BJ (cell line): ENCODE results near the gene GAPVD1. TPM values are rescaled to one million over a fixed set of nuclear protein-coding genes. Genes with fewer than 3 reads are reported as not detected.

Experiments
- CTCF ChIA-PET: fragments of 350-600 bp; formaldehyde crosslinking; extraction: SDS; loops from one replicate; lab custom pipeline; 2021; ENCODE audit warnings: antibody characterized with exemption, inconsistent platforms; lab: Yijun Ruan, JAX
- POLR2A ChIA-PET: fragments of 300-600 bp; sonication (Branson Sonifier 250); formaldehyde crosslinking; extraction: SDS; loops from one replicate; lab custom pipeline; 2021; ENCODE audit warnings: antibody characterized with exemption; lab: Charles Lee
- DNase-seq: peaks from one replicate; pipeline ENCODE4 v3.0.0-alpha.2; 2011; ENCODE audit warnings: low read depth
- H3K27me3 ChIP-seq: 2 replicates; pipeline ENCODE4 v1.6.0; 2011; ENCODE audit warnings: low read length; ENCODE audit not compliant: control insufficient read depth, insufficient read depth
- H3K36me3 ChIP-seq: 2 replicates; pipeline ENCODE4 v1.5.1; 2011; ENCODE audit warnings: low read length; ENCODE audit not compliant: control insufficient read depth, insufficient read depth
- H3K4me3 ChIP-seq: 2 replicates; pipeline ENCODE4 v1.5.1; 2011; ENCODE audit warnings: low read depth, mild to moderate bottlenecking, control low read depth, low read length
- polyA plus RNA-seq: library from polyadenylated mRNA; depleted of rRNA; stranded (reverse); fragments of >200 nt; gene quantifications from 2 replicates; pipeline ENCODE4 v1.2.3, GENCODE V29; 2011
- TF ChIP-seq, protein P1 (sequence below): IDR thresholded peaks from 2 replicates; pipeline ENCODE4 v1.5.1; 2011; ENCODE audit warnings: low read depth, mild to moderate bottlenecking, control low read depth, inconsistent platforms, low read length, moderate library complexity; ENCODE audit not compliant: insufficient read depth

The GAPVD1 gene
- polyA plus RNA-seq, 1 experiment: 11.6 TPM

DNA sequence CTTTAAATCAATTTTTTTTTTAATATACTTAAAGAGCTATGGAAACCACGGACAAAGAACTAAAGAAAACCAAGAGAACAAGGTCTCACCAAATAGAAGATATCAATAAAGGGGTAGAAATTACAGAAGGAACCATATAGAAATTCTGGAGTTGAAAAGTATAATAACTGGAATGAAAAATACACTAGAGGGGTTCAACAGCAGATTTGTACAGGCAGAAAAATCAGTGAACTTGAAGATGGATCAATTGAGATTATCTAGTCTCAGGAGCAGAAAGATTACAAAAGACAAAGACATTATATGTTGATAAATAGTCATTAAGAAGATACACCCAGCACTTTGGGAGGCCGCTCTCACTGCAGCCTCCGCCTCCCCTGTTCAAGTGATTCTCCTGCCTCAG lies 56.1 kb downstream of the GAPVD1 start:
- CTCF ChIA-PET: interaction anchor here (0.9 kb wide), 1 partner anchor 13 kb away, joined by 3 read pairs; no protein-coding TSS in a partner anchor
- peaks cover 9% of the 10 kb centered on the region for H3K36me3 ChIP-seq
- POLR2A ChIA-PET: no interaction called here
- H3K4me3 ChIP-seq: no peak overlapping the region
- TF ChIP-seq, protein P1, sequence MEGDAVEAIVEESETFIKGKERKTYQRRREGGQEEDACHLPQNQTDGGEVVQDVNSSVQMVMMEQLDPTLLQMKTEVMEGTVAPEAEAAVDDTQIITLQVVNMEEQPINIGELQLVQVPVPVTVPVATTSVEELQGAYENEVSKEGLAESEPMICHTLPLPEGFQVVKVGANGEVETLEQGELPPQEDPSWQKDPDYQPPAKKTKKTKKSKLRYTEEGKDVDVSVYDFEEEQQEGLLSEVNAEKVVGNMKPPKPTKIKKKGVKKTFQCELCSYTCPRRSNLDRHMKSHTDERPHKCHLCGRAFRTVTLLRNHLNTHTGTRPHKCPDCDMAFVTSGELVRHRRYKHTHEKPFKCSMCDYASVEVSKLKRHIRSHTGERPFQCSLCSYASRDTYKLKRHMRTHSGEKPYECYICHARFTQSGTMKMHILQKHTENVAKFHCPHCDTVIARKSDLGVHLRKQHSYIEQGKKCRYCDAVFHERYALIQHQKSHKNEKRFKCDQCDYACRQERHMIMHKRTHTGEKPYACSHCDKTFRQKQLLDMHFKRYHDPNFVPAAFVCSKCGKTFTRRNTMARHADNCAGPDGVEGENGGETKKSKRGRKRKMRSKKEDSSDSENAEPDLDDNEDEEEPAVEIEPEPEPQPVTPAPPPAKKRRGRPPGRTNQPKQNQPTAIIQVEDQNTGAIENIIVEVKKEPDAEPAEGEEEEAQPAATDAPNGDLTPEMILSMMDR: no peak
- no peaks in the 10 kb centered on the region for H3K27me3 ChIP-seq
- DNase-seq: no peak

DNA sequence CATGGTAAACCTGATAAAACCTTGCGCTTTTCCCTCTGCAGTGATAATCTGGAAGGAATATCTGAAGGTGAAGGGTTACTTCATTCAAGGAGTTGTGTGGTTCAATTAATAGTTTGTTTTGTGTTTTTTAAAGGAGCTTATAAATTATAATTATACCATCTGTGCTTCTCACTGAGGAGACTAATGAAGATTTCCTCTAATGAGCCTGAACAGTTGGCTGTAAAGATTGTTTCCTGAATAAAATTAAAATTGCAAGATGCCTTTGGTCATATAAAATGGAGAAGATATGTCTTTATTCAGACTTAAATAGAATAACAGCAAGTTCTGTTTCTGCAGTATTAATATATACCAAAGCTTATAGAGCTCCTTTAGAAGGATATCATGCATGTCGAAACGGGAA lies 59.9 kb downstream of the GAPVD1 start:
- no peaks in the 10 kb centered on the region for H3K27me3 ChIP-seq
- peaks cover 2% of the 10 kb centered on the region; the same call in 1 of the 2 replicates for H3K36me3 ChIP-seq
- TF ChIP-seq, protein P1: no peak
- H3K4me3 ChIP-seq: no peak overlapping the region
- POLR2A ChIA-PET: no interaction called here
- no peak for DNase-seq
- CTCF ChIA-PET: interaction anchor here (0.7 kb wide), 1 partner anchor 17 kb away, joined by 3 read pairs; no protein-coding TSS in a partner anchor

DNA sequence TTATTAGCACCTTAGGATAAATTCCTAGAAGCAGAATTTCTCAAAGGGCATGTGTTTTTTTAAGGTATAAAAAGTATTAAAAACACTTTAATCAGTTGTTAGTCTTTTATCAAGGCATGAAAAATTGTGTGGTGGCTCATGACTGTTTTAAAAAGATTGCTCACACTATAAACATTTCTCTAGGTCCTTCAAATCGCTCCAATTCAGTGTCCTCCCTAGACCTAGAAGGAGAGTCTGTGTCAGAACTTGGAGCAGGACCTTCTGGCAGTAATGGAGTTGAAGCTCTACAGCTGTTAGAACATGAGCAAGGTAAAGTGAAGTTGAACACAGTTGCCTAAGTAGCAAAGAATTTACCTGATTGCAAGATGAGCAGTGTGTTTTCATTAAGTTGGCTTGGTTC lies 62.0 kb downstream of the GAPVD1 start:
- H3K4me3 ChIP-seq: no peak overlapping the region
- TF ChIP-seq, protein P1: no peak
- no peaks in the 10 kb centered on the region for H3K27me3 ChIP-seq
- ChIA-PET CTCF (interaction anchor here (1.0 kb wide), 1 partner anchor 20 kb away, joined by 3 read pairs; no protein-coding TSS in a partner anchor), POLR2A (no interaction called here)
- no peak for DNase-seq
- peaks cover 2% of the 10 kb centered on the region; the same call in 1 of the 2 replicates for H3K36me3 ChIP-seq

DNA sequence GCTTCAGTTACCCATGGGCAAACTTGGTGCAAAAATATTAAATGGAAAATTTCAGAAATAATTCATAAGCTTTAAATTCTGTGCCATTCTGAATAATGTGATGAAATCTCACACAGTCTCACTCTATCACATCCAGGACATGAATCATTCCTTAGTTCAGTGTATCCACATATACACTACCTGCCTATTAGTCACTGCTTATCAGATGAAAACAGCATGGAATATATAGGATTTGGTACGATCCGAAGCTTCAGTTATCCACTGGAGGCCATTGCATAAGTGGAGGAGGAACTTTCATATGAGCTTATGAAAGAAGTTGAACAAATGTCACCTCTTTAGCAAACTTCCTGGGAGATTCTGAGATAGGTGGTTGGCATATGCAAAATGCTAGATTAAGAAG lies 64.2 kb downstream of the GAPVD1 start:
- 0 out of 2 replicates have a peak, but pooled peaks cover 4% of the 10 kb centered on the region for H3K36me3 ChIP-seq
- CTCF ChIA-PET: no interaction called here

DNA sequence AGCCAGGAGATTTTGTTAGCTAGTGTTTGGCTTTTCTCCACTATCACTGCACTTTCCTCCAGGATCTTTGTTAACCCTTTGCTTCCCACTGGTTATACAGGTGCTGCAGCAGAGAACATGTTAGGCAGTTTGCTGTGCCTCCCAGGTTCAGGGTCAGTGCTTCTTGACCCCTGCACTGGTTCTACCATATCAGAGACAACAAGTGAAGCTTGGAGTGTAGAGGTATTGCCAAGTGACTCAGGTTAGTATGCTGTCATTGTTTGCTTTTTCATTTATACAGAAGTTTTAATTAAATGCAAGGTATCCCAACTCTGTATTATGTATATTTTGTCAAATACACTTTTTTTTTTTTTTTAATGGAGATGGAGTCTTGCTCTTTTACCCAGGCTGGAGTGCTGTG lies 68.4 kb downstream of the GAPVD1 start:
- TF ChIP-seq, protein P1: no peak
- Histone ChIP-seq H3K36me3 (peaks cover 8% of the 10 kb centered on the region), H3K4me3 (no peak overlapping the region), H3K27me3 (no peaks in the 10 kb centered on the region)
- CTCF ChIA-PET: interaction anchor here (0.6 kb wide), 1 partner anchor 187 kb away, joined by 3 read pairs; no protein-coding TSS in a partner anchor
- POLR2A ChIA-PET: no interaction called here
- no peak for DNase-seq

More for the DNA sequence above, 64.2 kb downstream of the GAPVD1 start:
- no peak overlapping the region for H3K4me3 ChIP-seq
- POLR2A ChIA-PET: interaction anchor here (0.5 kb wide), 2 partner anchors 9 to 142 kb away, joined by 8 to 9 read pairs; no protein-coding TSS in a partner anchor
- TF ChIP-seq, protein P1: no peak
- DNase-seq: no peak
- no peaks in the 10 kb centered on the region for H3K27me3 ChIP-seq
